BE2C (cell line): ENCODE data around the gene GET3.
A peak's percentile ranks its signal among the peaks of the same experiment; 100 is the strongest.

ENCODE experiments used
- DNase-seq: peaks from one replicate; pipeline ENCODE4 v3.0.0-alpha.2; 2020
- H3K27me3 ChIP-seq: fragments of 250-450 bp; sonication (Bioruptor Pico); 2 replicates; pipeline ENCODE4 v1.5.1; 2020; ENCODE audit warnings: mild to moderate bottlenecking
- H3K36me3 ChIP-seq: fragments of 250-450 bp; sonication (Bioruptor Pico); 2 replicates; pipeline ENCODE4 v1.5.1; 2020; ENCODE audit warnings: mild to moderate bottlenecking
- H3K4me1 ChIP-seq: fragments of 250-450 bp; sonication (Bioruptor Pico); 2 replicates; pipeline ENCODE4 v1.5.1; 2020
- H3K4me3 ChIP-seq: 2 replicates; pipeline ENCODE4 v1.5.1; 2011; ENCODE audit warnings: low read depth, low read length
- H3K9me3 ChIP-seq: fragments of 250-450 bp; sonication (Bioruptor Pico); 2 replicates; pipeline ENCODE4 v1.5.1; 2020
- TF ChIP-seq, protein P1 (sequence below): IDR thresholded peaks from 2 replicates; pipeline ENCODE4 v1.5.1; 2012; ENCODE audit warnings: mild to moderate bottlenecking, low read depth, low read length

Gene GET3

DNA sequence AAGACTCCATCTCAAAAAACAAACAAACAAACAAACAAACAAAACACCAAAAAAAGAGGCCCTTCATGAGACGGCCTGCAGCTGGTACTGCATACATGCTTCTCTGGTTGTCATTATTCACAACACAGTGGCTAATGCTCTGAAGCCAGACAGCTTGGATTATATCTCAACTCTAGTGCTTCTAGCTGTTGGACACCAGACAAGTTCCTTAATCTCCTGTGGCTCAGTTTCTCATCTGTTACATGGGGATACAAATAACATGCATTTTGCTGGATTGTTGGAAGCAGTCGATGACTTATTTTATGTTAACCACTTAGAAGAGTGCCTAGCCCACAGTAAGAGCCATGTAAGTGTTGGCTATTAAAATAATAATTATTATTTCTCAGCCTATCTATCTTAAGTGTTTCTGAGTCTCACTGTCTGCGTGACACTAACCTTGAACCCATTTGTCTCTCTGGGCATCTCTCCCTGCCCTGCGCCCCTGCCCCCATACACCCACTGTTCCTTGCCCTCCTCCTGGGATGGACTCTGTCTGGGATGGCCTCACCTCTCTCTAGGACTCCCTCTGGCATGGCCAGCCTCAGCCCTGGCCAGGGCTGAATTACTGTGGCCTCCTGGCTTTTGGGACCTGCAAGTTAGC, 50.9 kb downstream of the GET3 start:
- peaks cover 47% of the 10 kb centered on the region for H3K4me1 ChIP-seq
- DNase-seq = no peak
- peak overlapping the region; percentile 39 for H3K4me3 ChIP-seq
- TF ChIP-seq, protein P1, sequence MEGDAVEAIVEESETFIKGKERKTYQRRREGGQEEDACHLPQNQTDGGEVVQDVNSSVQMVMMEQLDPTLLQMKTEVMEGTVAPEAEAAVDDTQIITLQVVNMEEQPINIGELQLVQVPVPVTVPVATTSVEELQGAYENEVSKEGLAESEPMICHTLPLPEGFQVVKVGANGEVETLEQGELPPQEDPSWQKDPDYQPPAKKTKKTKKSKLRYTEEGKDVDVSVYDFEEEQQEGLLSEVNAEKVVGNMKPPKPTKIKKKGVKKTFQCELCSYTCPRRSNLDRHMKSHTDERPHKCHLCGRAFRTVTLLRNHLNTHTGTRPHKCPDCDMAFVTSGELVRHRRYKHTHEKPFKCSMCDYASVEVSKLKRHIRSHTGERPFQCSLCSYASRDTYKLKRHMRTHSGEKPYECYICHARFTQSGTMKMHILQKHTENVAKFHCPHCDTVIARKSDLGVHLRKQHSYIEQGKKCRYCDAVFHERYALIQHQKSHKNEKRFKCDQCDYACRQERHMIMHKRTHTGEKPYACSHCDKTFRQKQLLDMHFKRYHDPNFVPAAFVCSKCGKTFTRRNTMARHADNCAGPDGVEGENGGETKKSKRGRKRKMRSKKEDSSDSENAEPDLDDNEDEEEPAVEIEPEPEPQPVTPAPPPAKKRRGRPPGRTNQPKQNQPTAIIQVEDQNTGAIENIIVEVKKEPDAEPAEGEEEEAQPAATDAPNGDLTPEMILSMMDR = no peak
- no peaks in the 10 kb centered on the region for H3K9me3 ChIP-seq
- H3K27me3 ChIP-seq = no peaks in the 10 kb centered on the region
- no peaks in the 10 kb centered on the region; the same call in 1 of the 2 replicates for H3K36me3 ChIP-seq

DNA sequence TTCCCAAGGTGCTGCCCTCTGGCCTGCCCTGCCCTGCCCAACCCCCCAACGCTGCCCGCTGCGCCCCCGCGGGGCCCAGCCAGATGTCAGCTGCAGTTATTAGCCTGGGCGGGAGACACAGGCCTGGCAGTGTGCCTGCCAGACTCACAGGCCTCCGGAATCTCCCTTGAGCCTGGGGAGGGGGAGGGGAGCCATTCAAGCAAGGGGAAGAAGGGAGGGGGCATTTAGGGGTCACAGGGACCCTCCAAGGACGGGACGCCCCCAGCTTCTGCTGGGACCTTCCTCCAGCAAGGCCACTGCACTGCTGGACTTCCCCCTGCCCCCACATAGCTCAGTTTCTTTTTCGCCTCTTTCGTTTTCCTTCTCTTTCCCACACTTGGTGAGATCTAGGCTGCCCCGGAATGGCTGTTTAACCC, 51.4 kb downstream of the GET3 start:
- peak overlapping the region; percentile 39 for H3K4me3 ChIP-seq
- no peaks in the 10 kb centered on the region for H3K9me3 ChIP-seq
- TF ChIP-seq, protein P1 = no peak
- peak; percentile 93 for DNase-seq
- H3K4me1 ChIP-seq = peaks cover 43% of the 10 kb centered on the region
- no peaks in the 10 kb centered on the region for H3K27me3 ChIP-seq
- no peaks in the 10 kb centered on the region; the same call in 1 of the 2 replicates for H3K36me3 ChIP-seq

DNA sequence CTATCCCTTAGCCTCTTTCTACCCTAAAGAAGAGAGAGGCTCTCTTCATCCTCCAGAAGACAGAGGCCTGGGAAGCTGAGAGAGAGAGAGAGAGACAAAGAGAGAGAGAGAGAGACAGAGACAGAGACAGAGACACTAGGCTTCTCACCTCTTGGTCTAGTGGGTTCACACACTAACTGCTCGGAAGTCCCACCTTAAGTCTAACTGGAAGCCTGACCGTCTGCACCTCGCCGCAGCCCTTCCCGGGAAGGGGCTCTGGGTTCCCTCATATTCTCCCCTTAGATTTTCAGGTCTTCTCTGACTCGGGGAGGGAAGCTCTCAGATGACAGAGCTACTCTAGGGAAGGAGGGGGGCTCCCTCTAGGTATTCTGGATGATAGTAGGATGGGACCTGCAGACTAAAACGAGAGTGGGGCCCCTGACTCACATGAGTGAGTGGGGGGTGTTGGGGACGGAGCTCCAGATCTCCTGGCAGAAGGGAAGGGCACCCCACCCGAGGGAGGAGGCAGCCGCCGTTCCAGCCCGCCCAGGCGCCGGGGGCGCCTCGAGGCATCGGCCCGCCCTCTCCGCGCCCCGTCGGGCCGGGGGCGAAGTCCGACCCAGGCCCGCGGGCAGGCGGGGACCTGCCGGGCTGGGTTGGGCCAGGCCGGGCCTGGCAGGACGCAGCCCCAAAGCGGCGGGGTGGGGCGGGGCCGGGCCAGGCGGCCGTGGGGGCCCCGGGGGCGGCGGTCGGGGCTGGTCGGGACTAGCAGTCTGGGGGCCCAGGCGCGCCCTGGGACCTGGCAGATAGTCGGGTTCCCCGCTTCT, 52.0 kb downstream of the GET3 start:
- no peaks in the 10 kb centered on the region; the same call in 1 of the 2 replicates for H3K36me3 ChIP-seq
- peaks cover 37% of the 10 kb centered on the region for H3K4me1 ChIP-seq
- TF ChIP-seq, protein P1 = no peak
- peak; percentile 47 for DNase-seq
- H3K9me3 ChIP-seq = no peaks in the 10 kb centered on the region
- peak overlapping the region; percentile 89 for H3K4me3 ChIP-seq
- H3K27me3 ChIP-seq = no peaks in the 10 kb centered on the region

DNA sequence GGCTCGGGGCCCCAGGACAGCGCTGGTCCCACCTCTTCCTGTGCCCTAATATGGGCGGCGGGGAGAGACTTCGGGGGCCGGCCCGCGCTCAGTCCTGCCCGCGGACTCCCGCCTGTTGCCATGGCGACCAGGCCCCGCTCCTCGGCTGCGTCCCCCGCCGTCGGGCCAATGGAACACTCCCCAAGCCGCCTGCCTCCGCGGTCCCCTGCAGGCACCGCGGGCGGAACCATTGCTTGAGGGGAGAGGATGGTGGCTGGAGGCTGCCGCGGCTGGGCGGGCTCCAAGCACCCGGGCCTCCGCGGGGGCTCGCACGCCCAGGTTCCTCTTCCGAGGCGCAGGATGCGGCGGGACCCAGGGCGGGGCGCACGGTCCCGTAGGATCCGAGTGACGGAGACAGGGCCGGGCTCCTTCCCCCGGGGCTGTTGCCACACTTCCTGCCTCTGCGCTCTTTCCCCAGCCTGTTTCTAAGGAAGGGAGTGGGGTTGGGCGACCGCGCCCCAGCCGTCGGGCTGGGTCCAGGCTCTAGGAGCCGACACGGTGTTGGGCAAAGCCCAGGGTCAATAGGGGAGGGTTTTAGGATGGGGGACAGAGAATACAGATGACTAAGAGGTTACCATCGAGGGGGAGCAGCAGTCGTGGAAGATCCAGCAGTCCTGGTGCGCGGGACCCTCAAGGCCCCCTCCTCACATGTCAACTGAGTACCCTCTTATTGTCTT, 52.8 kb downstream of the GET3 start:
- Histone ChIP-seq H3K4me1 (peaks cover 29% of the 10 kb centered on the region), H3K36me3 (no peaks in the 10 kb centered on the region; the same call in 1 of the 2 replicates), H3K4me3 (peak overlapping the region; percentile 89), H3K27me3 (no peaks in the 10 kb centered on the region), H3K9me3 (no peaks in the 10 kb centered on the region)
- peak; percentile 98 for DNase-seq
- TF ChIP-seq, protein P1 = no peak

DNA sequence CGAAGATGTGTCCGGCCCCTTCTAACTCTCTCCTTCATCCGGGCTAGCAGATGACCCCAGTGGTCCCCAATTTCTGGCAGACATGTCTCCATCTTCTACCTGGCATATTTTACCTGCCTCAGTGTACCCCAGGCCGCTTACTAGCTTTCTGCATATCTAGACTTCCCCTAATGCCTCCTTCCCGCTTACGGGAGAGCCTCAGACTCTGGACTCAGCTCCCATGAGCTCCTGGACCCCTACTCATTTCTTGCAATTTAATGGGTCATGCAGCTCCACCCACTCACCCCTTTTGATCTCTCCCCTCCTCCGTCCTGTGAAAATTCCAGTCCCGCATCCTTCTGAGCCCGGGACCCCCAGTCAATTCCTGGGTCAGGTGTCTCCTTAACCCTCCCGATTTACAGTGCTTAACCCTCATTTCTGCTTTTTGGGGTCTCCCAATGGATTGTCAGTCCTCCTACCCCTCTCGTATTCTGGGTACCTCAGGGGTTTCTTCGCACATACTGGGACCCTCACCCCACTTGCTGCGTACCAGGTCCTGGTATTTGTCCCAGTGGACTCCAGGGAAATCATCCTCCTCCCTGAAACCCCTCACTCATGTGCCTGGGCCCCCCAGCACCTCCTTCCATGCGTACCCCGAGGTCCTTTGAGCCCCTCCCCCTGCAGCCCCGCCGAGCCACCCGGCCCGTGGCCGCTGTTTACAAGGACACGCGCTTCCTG, 53.5 kb downstream of the GET3 start:
- peak overlapping the region; percentile 89 for H3K4me3 ChIP-seq
- H3K4me1 ChIP-seq = peaks cover 23% of the 10 kb centered on the region
- H3K27me3 ChIP-seq = no peaks in the 10 kb centered on the region
- no peaks in the 10 kb centered on the region for H3K9me3 ChIP-seq
- DNase-seq = no peak
- TF ChIP-seq, protein P1 = no peak
- H3K36me3 ChIP-seq = no peaks in the 10 kb centered on the region; the same call in 1 of the 2 replicates
